GM21723 (cell line): Measurements from ENCODE around the gene DGKZ.

Experiments used
- ATAC-seq: cut with Tn5 transposase; IDR thresholded peaks from one replicate; pipeline ENCODE4 v1.9.1; 2021; ENCODE audit warnings: mild to moderate bottlenecking, moderate library complexity; ENCODE audit not compliant: unreplicated experiment

Gene DGKZ

GRCh38 chr11:46345131-46345597 lies 2.1 kb upstream of the DGKZ start:
- no peak for ATAC-seq

- no peak for ATAC-seq
Measured at GRCh38 chr11:46345881-46346484, 1.3 kb upstream of the DGKZ start.

- ATAC-seq: peak; percentile 6
Measured at GRCh38 chr11:46347637-46348311, 511 bp downstream of the DGKZ start.

- ATAC-seq: no peak
Measured at GRCh38 chr11:46348566-46349401, 1.5 kb downstream of the DGKZ start.

GRCh38 chr11:46350695-46351094 lies 3.4 kb downstream of the DGKZ start:
- no peak for ATAC-seq

- ATAC-seq: no peak
Measured at GRCh38 chr11:46351148-46351547, 3.9 kb downstream of the DGKZ start.

GRCh38 chr11:46351606-46352005 lies 4.3 kb downstream of the DGKZ start:
- no peak for ATAC-seq

- ATAC-seq: no peak
Measured at GRCh38 chr11:46352063-46352841, 5.0 kb downstream of the DGKZ start.

GRCh38 chr11:46353698-46354097 lies 6.4 kb downstream of the DGKZ start:
- no peak for ATAC-seq

GRCh38 chr11:46356924-46357482 lies 9.7 kb downstream of the DGKZ start:
- ATAC-seq: no peak

GRCh38 chr11:46357483-46357936 lies 10.2 kb downstream of the DGKZ start:
- ATAC-seq: no peak

- no peak for ATAC-seq
Measured at GRCh38 chr11:46359953-46360352, 12.7 kb downstream of the DGKZ start.

- peak; percentile 17 for ATAC-seq
Measured at GRCh38 chr11:46360878-46361277, 13.6 kb downstream of the DGKZ start.

GRCh38 chr11:46361283-46362155 lies 14.3 kb downstream of the DGKZ start:
- ATAC-seq: peak; percentile 94

GRCh38 chr11:46362156-46363030 lies 15.1 kb downstream of the DGKZ start:
- no peak for ATAC-seq

GRCh38 chr11:46363031-46363407 lies 15.8 kb downstream of the DGKZ start:
- ATAC-seq: no peak

GRCh38 chr11:46363455-46364005 lies 16.3 kb downstream of the DGKZ start:
- ATAC-seq: no peak

GRCh38 chr11:46364056-46364455 lies 16.8 kb downstream of the DGKZ start:
- no peak for ATAC-seq
